H9 (cell line): ENCODE data around the gene SLC11A1. TPM values are rescaled to one million over a fixed set of nuclear protein-coding genes. Genes with fewer than 3 reads are reported as not detected.

Experiments
- DNase-seq: peaks from one replicate; pipeline ENCODE4 v3.0.0-alpha.2; 2017
- H2AFZ ChIP-seq: one replicate; pipeline ENCODE4 v1.6.1; 2013; ENCODE audit warnings: mild to moderate bottlenecking, low read length, control low read depth, moderate library complexity
- H2AK5ac ChIP-seq: 2 replicates; pipeline ENCODE4 v1.6.1; 2013; ENCODE audit warnings: low read length, control low read depth, mixed read lengths; ENCODE audit not compliant: insufficient read length
- H2BK120ac ChIP-seq: one replicate; pipeline ENCODE4 v1.6.1; 2013; ENCODE audit warnings: low read depth, mild to moderate bottlenecking, low read length, control low read depth, inconsistent platforms; ENCODE audit not compliant: poor library complexity, severe bottlenecking
- H2BK12ac ChIP-seq: 2 replicates; pipeline ENCODE4 v1.6.1; 2013; ENCODE audit warnings: low read length, control low read depth, mixed read lengths, low read depth; ENCODE audit not compliant: insufficient read length
- H2BK15ac ChIP-seq: 2 replicates; pipeline ENCODE4 v1.6.1; 2013; ENCODE audit warnings: low read depth, low read length, control low read depth
- H2BK20ac ChIP-seq: one replicate; pipeline ENCODE4 v1.6.1; 2013; ENCODE audit warnings: low read depth, mild to moderate bottlenecking, low read length, control low read depth, inconsistent platforms; ENCODE audit not compliant: poor library complexity, severe bottlenecking
- H2BK5ac ChIP-seq: 2 replicates; pipeline ENCODE4 v1.6.1; 2013; ENCODE audit warnings: low read length, control low read depth, mixed read lengths; ENCODE audit not compliant: insufficient read length
- H3K14ac ChIP-seq: 2 replicates; pipeline ENCODE4 v1.6.1; 2013; ENCODE audit warnings: low read length, control low read depth; ENCODE audit not compliant: insufficient read depth
- H3K18ac ChIP-seq: 2 replicates; pipeline ENCODE4 v1.6.1; 2013; ENCODE audit warnings: low read depth, mild to moderate bottlenecking, mixed read lengths, low read length, control low read depth; ENCODE audit not compliant: insufficient read length
- H3K23ac ChIP-seq: 2 replicates; pipeline ENCODE4 v1.6.1; 2013; ENCODE audit warnings: low read length, control low read depth, mixed read lengths, low read depth; ENCODE audit not compliant: insufficient read length
- H3K23me2 ChIP-seq: 2 replicates; pipeline ENCODE4 v1.6.1; 2013; ENCODE audit warnings: low read depth, mild to moderate bottlenecking, mixed read lengths, low read length, control low read depth; ENCODE audit not compliant: insufficient read length, poor library complexity, severe bottlenecking
- H3K27ac ChIP-seq: 2 replicates; pipeline ENCODE4 v1.5.1; 2013; ENCODE audit warnings: low read length, control low read depth, mixed read lengths, low read depth; ENCODE audit not compliant: insufficient read length
- H3K27me3 ChIP-seq: 2 replicates; pipeline ENCODE4 v1.6.1; 2013; ENCODE audit warnings: low read length, control low read depth, inconsistent platforms; ENCODE audit not compliant: insufficient read depth
- H3K4ac ChIP-seq: 2 replicates; pipeline ENCODE4 v1.6.1; 2013; ENCODE audit warnings: low read depth, mild to moderate bottlenecking, control low read depth, inconsistent platforms, low read length, moderate library complexity
- H3K4me1 ChIP-seq: 2 replicates; pipeline ENCODE4 v1.6.1; 2013; ENCODE audit warnings: low read length, control low read depth, inconsistent platforms; ENCODE audit not compliant: insufficient read depth
- H3K4me2 ChIP-seq: 2 replicates; pipeline ENCODE4 v1.6.1; 2013; ENCODE audit warnings: low read length, control low read depth, mixed read lengths; ENCODE audit not compliant: insufficient read length, insufficient read depth
- H3K56ac ChIP-seq: 2 replicates; pipeline ENCODE4 v1.6.1; 2013; ENCODE audit warnings: low read depth, mild to moderate bottlenecking, mixed read lengths, low read length, control low read depth; ENCODE audit not compliant: insufficient read length
- H3K79me1 ChIP-seq: 2 replicates; pipeline ENCODE4 v1.6.1; 2013; ENCODE audit warnings: low read depth, mild to moderate bottlenecking, moderate library complexity, low read length, control low read depth, inconsistent platforms; ENCODE audit not compliant: insufficient read depth, poor library complexity, severe bottlenecking
- H3K79me2 ChIP-seq: 2 replicates; pipeline ENCODE4 v1.6.1; 2013; ENCODE audit warnings: low read length, control low read depth, inconsistent platforms; ENCODE audit not compliant: insufficient read depth
- H3K9ac ChIP-seq: 2 replicates; pipeline ENCODE4 v1.6.1; 2013; ENCODE audit warnings: low read length, control low read depth, mixed read lengths; ENCODE audit not compliant: insufficient read length; ENCODE audit errors: extremely low read depth
- H3K9me3 ChIP-seq: one replicate; pipeline ENCODE4 v1.6.1; 2013; ENCODE audit warnings: low read depth, low read length, inconsistent platforms; ENCODE audit not compliant: control insufficient read depth
- H3T11ph ChIP-seq: one replicate; pipeline ENCODE4 v1.6.1; 2013; ENCODE audit warnings: mild to moderate bottlenecking, low read length, control low read depth, inconsistent platforms
- H4K20me1 ChIP-seq: one replicate; pipeline ENCODE4 v1.6.1; 2013; ENCODE audit not compliant: control insufficient read depth, insufficient read length, insufficient read depth
- H4K5ac ChIP-seq: 2 replicates; pipeline ENCODE4 v1.6.1; 2013; ENCODE audit warnings: low read depth, mild to moderate bottlenecking, mixed read lengths, low read length, control low read depth; ENCODE audit not compliant: insufficient read length
- H4K8ac ChIP-seq: replicated peaks from 2 replicates; pipeline ENCODE4 v1.6.1; 2013; ENCODE audit warnings: low read length, control low read depth, mixed read lengths, low read depth; ENCODE audit not compliant: insufficient read length
- H4K91ac ChIP-seq: 2 replicates; pipeline ENCODE4 v1.6.1; 2013; ENCODE audit warnings: low read depth, mild to moderate bottlenecking, moderate library complexity, mixed read lengths, low read length, control low read depth; ENCODE audit not compliant: insufficient read length
- H3K27ac Mint-ChIP-seq, 3 experiments: 2 replicates in 2 of 3; 3 replicates in 1 of 3; pipeline ENCODE4 v1.8.0; 2020 to 2021; ENCODE audit warnings: mixed read lengths in 3 of 3, mild to moderate bottlenecking in 1 of 3, moderate library complexity in 1 of 3
- H3K27me3 Mint-ChIP-seq: 2 replicates; pipeline ENCODE4 v1.8.0; 2021; ENCODE audit warnings: low read depth, mild to moderate bottlenecking, moderate library complexity, mixed read lengths
- H3K36me3 Mint-ChIP-seq, 3 experiments: 2 replicates in 2 of 3; 3 replicates in 1 of 3; pipeline ENCODE4 v1.8.0; 2020 to 2021; ENCODE audit warnings: low read depth in 3 of 3, mixed read lengths in 3 of 3; ENCODE audit not compliant: insufficient read depth in 1 of 3
- H3K4me1 Mint-ChIP-seq, 2 experiments: 2 replicates each; pipeline ENCODE4 v1.8.0; 2020; ENCODE audit warnings: mixed read lengths in 2 of 2
- H3K4me3 Mint-ChIP-seq, 2 experiments: 2 replicates in 1 of 2; 3 replicates in 1 of 2; pipeline ENCODE4 v1.8.0; 2020 to 2021; ENCODE audit warnings: mild to moderate bottlenecking in 2 of 2, mixed read lengths in 2 of 2, moderate library complexity in 1 of 2
- H3K9me3 Mint-ChIP-seq, 2 experiments: 2 replicates in 1 of 2; 3 replicates in 1 of 2; pipeline ENCODE4 v1.8.0; 2020; ENCODE audit warnings: mild to moderate bottlenecking in 2 of 2, mixed read lengths in 2 of 2, moderate library complexity in 1 of 2
- WGBS: extraction: QIAGEN DNeasy Blood & Tissue Kit; methylation state at CpG from one replicate; pipeline ENCODE4 v1.1.7; 2013; ENCODE audit warnings: missing lambda C conversion rate, low lambda C conversion rate, mixed read lengths; ENCODE audit not compliant: insufficient read length; ENCODE audit errors: extremely low coverage; 5-methylcytosine and 5-hydroxymethylcytosine counted together
- total RNA-seq: library from RNA; stranded (reverse); gene quantifications from 2 replicates; pipeline ENCODE4 v1.2.1, GENCODE V29; 2021
- TF ChIP-seq, protein P1 (sequence below): fragments of 200-600 bp; sonication (generic); conservative IDR thresholded peaks from 3 replicates; pipeline ENCODE4 v1.8.0; 2021; ENCODE audit warnings: antibody characterized with exemption, mild to moderate bottlenecking

Gene SLC11A1
- total RNA-seq, 1 experiment from 2014 or later = 0.11 TPM

DNA sequence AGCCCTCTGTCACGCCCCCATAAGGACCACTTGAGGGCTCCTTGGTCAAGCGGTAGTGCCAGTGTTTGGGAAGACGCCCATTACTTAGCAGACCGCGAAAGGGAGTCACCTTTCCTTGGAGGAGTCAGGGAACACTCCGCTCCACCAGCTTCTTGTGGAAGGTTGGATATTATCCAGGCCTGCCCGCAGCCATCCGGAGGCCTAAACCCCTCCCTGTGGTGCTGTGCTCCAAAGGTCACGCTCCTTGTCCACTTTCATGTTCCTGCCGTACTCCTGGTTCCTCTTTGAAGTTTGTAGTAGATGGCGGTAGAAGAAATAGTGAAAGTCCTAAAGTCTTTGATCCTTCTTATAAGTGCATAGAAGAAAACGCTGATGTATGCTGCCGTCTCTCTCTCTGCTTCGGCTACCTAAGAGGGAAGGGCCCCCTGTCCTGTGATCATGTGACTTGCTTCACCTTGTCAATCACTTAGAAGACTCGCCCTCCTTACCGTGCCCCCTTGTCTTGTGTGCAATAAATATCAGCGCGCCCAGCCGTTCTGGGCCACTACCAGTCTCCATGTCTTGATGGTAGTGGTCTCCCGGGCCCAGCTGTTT, 27.1 kb upstream of the SLC11A1 start:
- Histone ChIP-seq H2BK15ac (no peak overlapping the region), H3K18ac (no peak overlapping the region), H3T11ph (no peak overlapping the region), H2AK5ac (no peak overlapping the region), H3K9me3 (no peaks in the 10 kb centered on the region), H4K8ac (no peak overlapping the region), H2AFZ (no peak overlapping the region), H4K5ac (no peak overlapping the region), H3K79me2 (no peaks in the 10 kb centered on the region), H3K4me1 (no peaks in the 10 kb centered on the region), H2BK12ac (no peak overlapping the region), H3K79me1 (no peaks in the 10 kb centered on the region), H2BK20ac (no peak overlapping the region), H3K56ac (no peak overlapping the region), H3K14ac (no peak overlapping the region), H3K23ac (no peak overlapping the region), H3K4me2 (no peak overlapping the region), H3K23me2 (no peaks in the 10 kb centered on the region), H3K4ac (no peak overlapping the region), H3K27ac (no peak overlapping the region), H2BK5ac (no peak overlapping the region), H3K9ac (no peak overlapping the region), H4K91ac (no peak overlapping the region), H2BK120ac (no peak overlapping the region), H3K27me3 (no peaks in the 10 kb centered on the region), H4K20me1 (no peaks in the 10 kb centered on the region)
- Mint-ChIP-seq H3K27ac (no peak overlapping the region; a peak in 1 of 7 replicates), H3K36me3 (peaks cover 0 to 5% (median 4%) of the 10 kb centered on the region in 3 experiments; a peak in 3 of 7 replicates), H3K27me3 (no peaks in the 10 kb centered on the region; the same call in 1 of the 2 replicates), H3K9me3 (peaks cover 11 to 13% of the 10 kb centered on the region in 2 experiments; a peak in 4 of 5 replicates), H3K4me1 (peaks cover 19 to 24% of the 10 kb centered on the region in 2 experiments), H3K4me3 (no peak overlapping the region; a peak in 1 of 5 replicates)
- DNase-seq = no peak
- WGBS = no CpG with 5 or more reads among the region's 20 CpGs
- TF ChIP-seq, protein P1, sequence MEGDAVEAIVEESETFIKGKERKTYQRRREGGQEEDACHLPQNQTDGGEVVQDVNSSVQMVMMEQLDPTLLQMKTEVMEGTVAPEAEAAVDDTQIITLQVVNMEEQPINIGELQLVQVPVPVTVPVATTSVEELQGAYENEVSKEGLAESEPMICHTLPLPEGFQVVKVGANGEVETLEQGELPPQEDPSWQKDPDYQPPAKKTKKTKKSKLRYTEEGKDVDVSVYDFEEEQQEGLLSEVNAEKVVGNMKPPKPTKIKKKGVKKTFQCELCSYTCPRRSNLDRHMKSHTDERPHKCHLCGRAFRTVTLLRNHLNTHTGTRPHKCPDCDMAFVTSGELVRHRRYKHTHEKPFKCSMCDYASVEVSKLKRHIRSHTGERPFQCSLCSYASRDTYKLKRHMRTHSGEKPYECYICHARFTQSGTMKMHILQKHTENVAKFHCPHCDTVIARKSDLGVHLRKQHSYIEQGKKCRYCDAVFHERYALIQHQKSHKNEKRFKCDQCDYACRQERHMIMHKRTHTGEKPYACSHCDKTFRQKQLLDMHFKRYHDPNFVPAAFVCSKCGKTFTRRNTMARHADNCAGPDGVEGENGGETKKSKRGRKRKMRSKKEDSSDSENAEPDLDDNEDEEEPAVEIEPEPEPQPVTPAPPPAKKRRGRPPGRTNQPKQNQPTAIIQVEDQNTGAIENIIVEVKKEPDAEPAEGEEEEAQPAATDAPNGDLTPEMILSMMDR = no peak
